ENCODE data around the gene PREX1. TPM values are rescaled to one million over a fixed set of nuclear protein-coding genes. Genes with fewer than 3 reads are reported as not detected.

The PREX1 gene
- polyA plus RNA-seq, 1 of the 3 experiments (the other 2 are of a cell fraction) = 5.3 TPM

GRCh38 chr20:48606172-48606840, 221.5 kb downstream of the PREX1 start:
- no peak for DNase-seq
- Histone ChIP-seq H3K4me2 (no peak overlapping the region), H3K4me1 (ENCODE audit: control insufficient read depth in 1 of 2, insufficient read depth in 2 of 2, low read depth in 1 of 2, low read length in 1 of 2) (peaks cover 0 to 12% of the 10 kb centered on the region in 2 experiments; a peak in 1 of 4 replicates), H3K79me2 (ENCODE audit: insufficient read depth) (no peaks in the 10 kb centered on the region), H3K4me3 (ENCODE audit: low read depth in 2 of 2, low read length in 1 of 2) (no peak overlapping the region), H3F3A (replicated peaks; ENCODE audit: insufficient read depth) (no peaks in the 10 kb centered on the region), H3K27me3 (ENCODE audit: insufficient read depth) (no peaks in the 10 kb centered on the region), H3K27ac (ENCODE audit: low read depth in 2 of 2, low read length in 1 of 2) (no peak overlapping the region), H3K9me3 (no peaks in the 10 kb centered on the region), H3K9ac (no peak overlapping the region), H3K9me2 (no peaks in the 10 kb centered on the region), H3K36me3 (replicated peaks in 1 of 2; ENCODE audit: control insufficient read depth in 1 of 2, insufficient read depth in 2 of 2, low read length in 1 of 2) (no peaks in the 10 kb centered on the region), H4K20me1 (ENCODE audit: insufficient read depth) (no peaks in the 10 kb centered on the region), H2AFZ (ENCODE audit: low read depth) (no peak overlapping the region)
- 68% methylated on average over 10 of the region's 14 CpGs for WGBS (ENCODE audit: low lambda C conversion rate)
- TF ChIP-seq JUND (IDR thresholded peaks at IDR 0.05) (no peak), ELF1 (IDR thresholded peaks at IDR 0.05) (no peak), MXI1 (IDR thresholded peaks at IDR 0.05; ENCODE audit: low read depth, low read length) (no peak), GATA2 (CRISPR knock-in tag; IDR thresholded peaks at IDR 0.05) (no peak), GABPA (IDR thresholded peaks at IDR 0.05; ENCODE audit: low read depth) (no peak), ZBTB33 (IDR thresholded peaks at IDR 0.05; ENCODE audit: borderline replicate concordance, low read depth) (no peak), USF2 (IDR thresholded peaks at IDR 0.05; ENCODE audit: borderline replicate concordance, low read depth, low read length) (no peak), TEAD4 (IDR thresholded peaks at IDR 0.05; ENCODE audit: borderline replicate concordance, insufficient read depth) (no peak), CHD2 (IDR thresholded peaks at IDR 0.05; ENCODE audit: low read length, partially characterized antibody) (no peak), RAD21 (IDR thresholded peaks at IDR 0.05; ENCODE audit: low read length) (no peak)
- ChIA-PET CTCF (interaction anchor here (0.6 to 4.9 kb wide), 2 partner anchors 10 to 15 kb away, joined by 3 to 27 read pairs; no protein-coding TSS in a partner anchor), POLR2A (no interaction called here)

GRCh38 chr20:48605364-48606171, 222.2 kb downstream of the PREX1 start:
- TF ChIP-seq POLR2AphosphoS5 (IDR thresholded peaks at IDR 0.05; ENCODE audit: low read depth, low read length) (no peak), MEF2A (IDR thresholded peaks at IDR 0.05; ENCODE audit: borderline replicate concordance, low read depth) (no peak), YY1 (IDR thresholded peaks at IDR 0.05; ENCODE audit: low read depth) (no peak), TEAD4 (IDR thresholded peaks at IDR 0.05; ENCODE audit: borderline replicate concordance, insufficient read depth) (no peak), NRF1 (IDR thresholded peaks at IDR 0.05; ENCODE audit: low read depth, low read length) (no peak), MXI1 (IDR thresholded peaks at IDR 0.05; ENCODE audit: low read depth, low read length) (no peak), CHD2 (IDR thresholded peaks at IDR 0.05; ENCODE audit: low read length, partially characterized antibody) (no peak), IRF3 (IDR thresholded peaks at IDR 0.05; ENCODE audit: low read depth, low read length) (no peak), FOSL2 (IDR thresholded peaks at IDR 0.05; ENCODE audit: borderline replicate concordance, low read depth) (no peak)
- Histone ChIP-seq H3K27ac (ENCODE audit: low read depth in 2 of 2, low read length in 1 of 2) (no peak overlapping the region), H3K9ac (no peak overlapping the region), H4K20me1 (ENCODE audit: insufficient read depth) (no peaks in the 10 kb centered on the region), H3K27me3 (ENCODE audit: insufficient read depth) (no peaks in the 10 kb centered on the region), H3K79me2 (ENCODE audit: insufficient read depth) (no peaks in the 10 kb centered on the region), H3K4me2 (no peak overlapping the region), H3K9me3 (no peaks in the 10 kb centered on the region), H3K36me3 (replicated peaks in 1 of 2; ENCODE audit: control insufficient read depth in 1 of 2, insufficient read depth in 2 of 2, low read length in 1 of 2) (no peaks in the 10 kb centered on the region), H3K4me1 (ENCODE audit: control insufficient read depth in 1 of 2, insufficient read depth in 2 of 2, low read depth in 1 of 2, low read length in 1 of 2) (peaks cover 0 to 12% of the 10 kb centered on the region in 2 experiments; a peak in 1 of 4 replicates), H3K9me2 (no peaks in the 10 kb centered on the region), H2AFZ (ENCODE audit: low read depth) (no peak overlapping the region), H3F3A (replicated peaks; ENCODE audit: insufficient read depth) (no peaks in the 10 kb centered on the region), H3K4me3 (ENCODE audit: low read depth in 2 of 2, low read length in 1 of 2) (no peak overlapping the region)
- POLR2A ChIA-PET = no interaction called here
- DNase-seq = no peak
- whole genome bisulfite sequencing (ENCODE audit: low lambda C conversion rate) = 48% methylated on average over 14 of the region's 17 CpGs
- CTCF ChIA-PET = interaction anchor here (4.9 kb wide), 1 partner anchor 15 kb away, joined by 27 read pairs; no protein-coding TSS in a partner anchor
